Vagina (tissue), 2 donors: Measurements from ENCODE around the gene TAB3.

Experiments used
- POLR2A ChIP-seq, 2 donors: fragments of 450-650 bp; IDR thresholded peaks; one replicate each; pipeline ENCODE4 v1.6.1; 2017; ENCODE audit warnings: antibody characterized with exemption in 2 of 2, mild to moderate bottlenecking in 2 of 2, moderate library complexity in 2 of 2
- TF ChIP-seq, protein P1 (sequence below), 3 experiments: fragments of 450-650 bp in 2 of 3; fragments of 200-600 bp in 1 of 3; sonication (generic) in 1 of 3; IDR thresholded peaks; one replicate each; pipeline ENCODE4 v1.5.1; 2017 to 2019; ENCODE audit warnings: antibody characterized with exemption in 3 of 3, mild to moderate bottlenecking in 2 of 3, moderate library complexity in 2 of 3

DNA sequence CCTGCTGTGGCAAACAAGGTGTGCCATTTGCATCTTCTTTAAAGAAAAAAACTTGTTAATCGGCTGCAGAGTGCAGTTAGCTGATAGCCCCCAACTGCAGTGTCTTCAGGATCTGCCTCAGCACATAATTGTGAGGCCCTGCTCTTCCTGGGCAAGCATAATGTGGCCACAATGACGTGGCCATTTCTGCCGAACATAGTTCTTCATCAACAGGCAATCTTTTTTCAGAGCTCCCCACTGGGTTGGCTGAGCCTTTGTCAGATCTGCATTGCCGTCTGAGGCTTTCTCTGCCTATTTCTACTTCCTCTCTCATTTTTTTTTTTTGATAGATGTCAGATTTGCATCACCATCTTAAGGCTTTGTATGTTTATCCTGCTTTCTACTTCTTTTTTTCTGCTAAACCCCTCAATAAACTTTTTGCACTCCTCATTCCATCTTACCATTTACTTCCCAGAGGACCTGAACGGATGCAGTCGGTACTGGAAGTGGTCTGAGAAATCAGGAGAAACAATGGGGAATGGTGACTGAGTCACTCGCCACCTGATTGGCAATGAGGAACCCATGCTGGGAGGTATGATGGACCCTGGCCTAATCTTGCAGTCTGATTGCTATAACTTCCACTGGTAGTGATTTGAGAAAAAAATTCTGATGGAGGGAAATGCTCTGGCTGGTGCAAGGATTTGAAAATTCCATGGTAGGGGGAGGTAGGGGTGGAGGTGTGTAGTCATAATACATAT is 21.2 kb upstream of the TAB3 start:
- TF ChIP-seq, protein P1, sequence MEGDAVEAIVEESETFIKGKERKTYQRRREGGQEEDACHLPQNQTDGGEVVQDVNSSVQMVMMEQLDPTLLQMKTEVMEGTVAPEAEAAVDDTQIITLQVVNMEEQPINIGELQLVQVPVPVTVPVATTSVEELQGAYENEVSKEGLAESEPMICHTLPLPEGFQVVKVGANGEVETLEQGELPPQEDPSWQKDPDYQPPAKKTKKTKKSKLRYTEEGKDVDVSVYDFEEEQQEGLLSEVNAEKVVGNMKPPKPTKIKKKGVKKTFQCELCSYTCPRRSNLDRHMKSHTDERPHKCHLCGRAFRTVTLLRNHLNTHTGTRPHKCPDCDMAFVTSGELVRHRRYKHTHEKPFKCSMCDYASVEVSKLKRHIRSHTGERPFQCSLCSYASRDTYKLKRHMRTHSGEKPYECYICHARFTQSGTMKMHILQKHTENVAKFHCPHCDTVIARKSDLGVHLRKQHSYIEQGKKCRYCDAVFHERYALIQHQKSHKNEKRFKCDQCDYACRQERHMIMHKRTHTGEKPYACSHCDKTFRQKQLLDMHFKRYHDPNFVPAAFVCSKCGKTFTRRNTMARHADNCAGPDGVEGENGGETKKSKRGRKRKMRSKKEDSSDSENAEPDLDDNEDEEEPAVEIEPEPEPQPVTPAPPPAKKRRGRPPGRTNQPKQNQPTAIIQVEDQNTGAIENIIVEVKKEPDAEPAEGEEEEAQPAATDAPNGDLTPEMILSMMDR (IDR thresholded peaks at IDR 0.05) = no peak
- TF ChIP-seq POLR2A (IDR thresholded peaks at IDR 0.05) = no peak
